ENCODE data around the gene CEND1. TPM values are rescaled to one million over a fixed set of nuclear protein-coding genes. Genes with fewer than 3 reads are reported as not detected.

CEND1 gene
- total RNA-seq, 1 experiment from 2014 or later = 0.81 TPM

DNA sequence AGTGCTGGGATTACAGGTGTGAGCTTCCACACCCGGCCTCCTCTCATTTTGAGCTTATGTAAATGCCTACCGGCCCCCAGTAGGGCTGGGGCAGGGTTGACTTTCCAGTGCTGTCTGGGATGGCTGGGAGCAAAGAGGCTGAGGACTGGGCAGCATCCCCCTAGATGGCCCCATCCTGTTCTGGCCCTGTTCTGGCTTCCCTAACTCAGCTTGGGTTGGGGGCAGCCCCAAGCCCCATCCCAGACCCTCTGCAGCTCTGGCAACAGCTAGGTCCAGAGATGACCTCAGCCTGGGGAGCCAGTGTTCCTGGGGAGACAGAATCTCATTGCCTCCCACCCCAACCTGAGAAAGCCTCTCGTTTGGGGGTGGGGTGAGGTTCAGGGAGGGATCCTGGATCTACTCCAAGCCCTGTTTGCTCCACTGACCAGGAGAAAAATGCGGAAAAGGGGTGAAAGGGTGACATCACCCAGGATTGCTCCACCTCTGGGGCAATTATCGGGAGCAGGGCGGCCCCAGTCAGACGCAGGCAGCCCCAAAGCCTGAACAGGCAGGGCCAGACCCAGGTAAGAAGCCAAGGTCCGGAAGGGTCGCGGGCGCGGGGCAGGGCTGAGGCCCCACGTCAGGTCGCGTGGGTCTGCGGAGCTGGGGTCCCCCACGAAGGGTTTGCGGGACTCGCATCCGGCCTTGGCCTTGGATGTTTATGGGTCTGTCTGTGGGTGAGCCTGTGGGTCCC is 28.7 kb upstream of the CEND1 start, which contains the start of gene PNPLA2:
TSS of gene PNPLA2 (plus strand) at position 519 of the 733 bp plus-strand sequence. CDS start 805 bp downstream, outside the sequence.
- DNase-seq = no peak
- H2BK12ac ChIP-seq (ENCODE audit: insufficient read length, low read depth, low read length) = no peak within 1 kb of the TSS
- H3K4me1 ChIP-seq (ENCODE audit: insufficient read depth, low read length) = no peaks in the 10 kb centered on the region
- H4K20me1 ChIP-seq (ENCODE audit: control insufficient read depth, insufficient read depth, insufficient read length) = no peaks in the 10 kb centered on the region
- H2BK15ac ChIP-seq (ENCODE audit: low read depth, low read length) = no peak within 1 kb of the TSS
- no peaks in the 10 kb centered on the region for H3K79me1 ChIP-seq (ENCODE audit: insufficient read depth, low read depth, low read length, poor library complexity, severe bottlenecking)
- H2BK5ac ChIP-seq (ENCODE audit: insufficient read length, low read length) = no peak within 1 kb of the TSS
- no peaks in the 10 kb centered on the region for H3K9me3 ChIP-seq (ENCODE audit: control insufficient read depth, low read depth, low read length)
- Mint-ChIP-seq H3K27ac (peak within 1 kb of the TSS in 2 of 3 experiments; percentile 31 to 47; a peak in 2 of 7 replicates), H3K4me3 (peak within 1 kb of the TSS; percentile 76 to 87), H3K9me3 (no peaks in the 10 kb centered on the region; a peak in 1 of 5 replicates), H3K27me3 (ENCODE audit: low read depth) (peaks cover 2% of the 10 kb centered on the region; the same call in 1 of the 2 replicates), H3K4me1 (peaks cover 10 to 21% of the 10 kb centered on the region in 2 experiments), H3K36me3 (ENCODE audit: insufficient read depth in 1 of 3, low read depth in 3 of 3) (peaks cover 2 to 14% (median 12%) of the 10 kb centered on the region in 3 experiments; a peak in 6 of 7 replicates)
- H4K5ac ChIP-seq (ENCODE audit: insufficient read length, low read depth, low read length) = no peak within 1 kb of the TSS
- H3K27ac ChIP-seq (ENCODE audit: insufficient read length, low read depth, low read length) = no peak within 1 kb of the TSS
- WGBS (ENCODE audit: extremely low coverage, insufficient read length, low lambda C conversion rate) = no CpG with 5 or more reads among the region's 20 CpGs
- no peaks in the 10 kb centered on the region for H3K27me3 ChIP-seq (ENCODE audit: insufficient read depth, low read length)
- H3K79me2 ChIP-seq (ENCODE audit: insufficient read depth, low read length) = no peaks in the 10 kb centered on the region
- H3K4ac ChIP-seq (ENCODE audit: low read depth, low read length) = no peak within 1 kb of the TSS
- H3K23me2 ChIP-seq (ENCODE audit: insufficient read length, low read depth, low read length, poor library complexity, severe bottlenecking) = peaks cover 5% of the 10 kb centered on the region
- H2AFZ ChIP-seq (ENCODE audit: low read length) = no peak within 1 kb of the TSS
- H3K56ac ChIP-seq (ENCODE audit: insufficient read length, low read depth, low read length) = no peak within 1 kb of the TSS
- H3K9ac ChIP-seq (ENCODE audit: extremely low read depth, insufficient read length, low read length) = peak within 1 kb of the TSS; percentile 50
- H3K18ac ChIP-seq (ENCODE audit: insufficient read length, low read depth, low read length) = no peak within 1 kb of the TSS
- H4K8ac ChIP-seq (replicated peaks; ENCODE audit: insufficient read length, low read depth, low read length) = no peak within 1 kb of the TSS
- H2AK5ac ChIP-seq (ENCODE audit: insufficient read length, low read length) = no peak within 1 kb of the TSS
- H2BK20ac ChIP-seq (ENCODE audit: low read depth, low read length, poor library complexity, severe bottlenecking) = no peak within 1 kb of the TSS
- H3K23ac ChIP-seq (ENCODE audit: insufficient read length, low read depth, low read length) = no peak within 1 kb of the TSS
- H4K91ac ChIP-seq (ENCODE audit: insufficient read length, low read depth, low read length) = no peak within 1 kb of the TSS
- TF ChIP-seq, protein P1, sequence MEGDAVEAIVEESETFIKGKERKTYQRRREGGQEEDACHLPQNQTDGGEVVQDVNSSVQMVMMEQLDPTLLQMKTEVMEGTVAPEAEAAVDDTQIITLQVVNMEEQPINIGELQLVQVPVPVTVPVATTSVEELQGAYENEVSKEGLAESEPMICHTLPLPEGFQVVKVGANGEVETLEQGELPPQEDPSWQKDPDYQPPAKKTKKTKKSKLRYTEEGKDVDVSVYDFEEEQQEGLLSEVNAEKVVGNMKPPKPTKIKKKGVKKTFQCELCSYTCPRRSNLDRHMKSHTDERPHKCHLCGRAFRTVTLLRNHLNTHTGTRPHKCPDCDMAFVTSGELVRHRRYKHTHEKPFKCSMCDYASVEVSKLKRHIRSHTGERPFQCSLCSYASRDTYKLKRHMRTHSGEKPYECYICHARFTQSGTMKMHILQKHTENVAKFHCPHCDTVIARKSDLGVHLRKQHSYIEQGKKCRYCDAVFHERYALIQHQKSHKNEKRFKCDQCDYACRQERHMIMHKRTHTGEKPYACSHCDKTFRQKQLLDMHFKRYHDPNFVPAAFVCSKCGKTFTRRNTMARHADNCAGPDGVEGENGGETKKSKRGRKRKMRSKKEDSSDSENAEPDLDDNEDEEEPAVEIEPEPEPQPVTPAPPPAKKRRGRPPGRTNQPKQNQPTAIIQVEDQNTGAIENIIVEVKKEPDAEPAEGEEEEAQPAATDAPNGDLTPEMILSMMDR (conservative IDR thresholded peaks at IDR 0.05) = no peak
- no peak within 1 kb of the TSS for H2BK120ac ChIP-seq (ENCODE audit: low read depth, low read length, poor library complexity, severe bottlenecking)
- H3K4me2 ChIP-seq (ENCODE audit: insufficient read depth, insufficient read length, low read length) = peak within 1 kb of the TSS; percentile 46
- H3T11ph ChIP-seq (ENCODE audit: low read length) = no peak within 1 kb of the TSS
- no peak within 1 kb of the TSS for H3K14ac ChIP-seq (ENCODE audit: insufficient read depth, low read length)

Data from H9 (cell line).